ENCODE data around the gene USP34. TPM values are rescaled to one million over a fixed set of nuclear protein-coding genes. Genes with fewer than 3 reads are reported as not detected.
"Not testable (repeated sequence)": the region's sequence is repeated elsewhere in the genome, so short reads cannot be mapped to it uniquely, and the experiment has no call there.

USP34 gene
- total and polyA plus RNA-seq, 2 of the 8 experiments (the other 6 are each of a cell fraction or from before 2014, with no cell fraction given): 56.7 to 91.7 TPM

GRCh38 chr2:61396005-61396404 is 74.9 kb downstream of the USP34 start (continued):
- TF ChIP-seq ATF3 (IDR thresholded peaks at IDR 0.05; ENCODE audit: insufficient read depth, low read depth, low read length): no peak
- no peak for TF ChIP-seq CTBP2 (IDR thresholded peaks at IDR 0.05; ENCODE audit: borderline replicate concordance, insufficient read depth, insufficient read length, low read length)

GRCh38 chr2:61387588-61387987 is 83.3 kb downstream of the USP34 start:
- H3K4me1 ChIP-seq (replicated peaks in 1 of 4; ENCODE audit: control insufficient read depth in 3 of 4, insufficient read depth in 4 of 4, low read length in 3 of 4); H2BK15ac ChIP-seq (ENCODE audit: low read length); H4K8ac ChIP-seq (ENCODE audit: extremely low read depth, insufficient read depth, low read length); DNase-seq (ENCODE audit: low read depth in 1 of 2, low spot score in 2 of 2); H2AFZ ChIP-seq (ENCODE audit: low read length); H4K20me1 ChIP-seq (replicated peaks in 1 of 2; ENCODE audit: control insufficient read depth in 1 of 2, insufficient read depth in 2 of 2, low read length in 2 of 2); H4K91ac ChIP-seq (replicated peaks; ENCODE audit: insufficient read length, low read length); H3K56ac ChIP-seq (replicated peaks; ENCODE audit: insufficient read length, low read depth, low read length); H3K4me3 ChIP-seq (ENCODE audit: extremely low read depth in 1 of 4, insufficient read depth in 2 of 4, low read depth in 3 of 4, low read length in 4 of 4); H3K27ac ChIP-seq (ENCODE audit: low read depth, low read length); H3K4ac ChIP-seq (replicated peaks; ENCODE audit: insufficient read length, low read depth, low read length); H3K23ac ChIP-seq (ENCODE audit: insufficient read length); H3K18ac ChIP-seq (ENCODE audit: extremely low read depth, low read length); H2BK120ac ChIP-seq (replicated peaks; ENCODE audit: low read depth, low read length); H2AK5ac ChIP-seq (ENCODE audit: low read depth, low read length); H2BK12ac ChIP-seq (ENCODE audit: low read depth, low read length); H3K9me3 ChIP-seq (ENCODE audit: insufficient read depth in 2 of 2, low read depth in 1 of 2, low read length in 1 of 2); H2BK20ac ChIP-seq (ENCODE audit: low read length); H2BK5ac ChIP-seq (ENCODE audit: low read depth, low read length); H4K5ac ChIP-seq (ENCODE audit: insufficient read length, low read depth, low read length); H3K79me2 ChIP-seq (ENCODE audit: control insufficient read depth in 1 of 2, insufficient read depth in 2 of 2, low read length in 2 of 2); H3K4me2 ChIP-seq (ENCODE audit: insufficient read depth in 1 of 2, low read depth in 2 of 2, low read length in 2 of 2); H3K27me3 ChIP-seq (replicated peaks in 1 of 4; ENCODE audit: control insufficient read depth in 3 of 4, extremely low read depth in 1 of 4, insufficient read depth in 3 of 4, low read length in 3 of 4); H3K79me1 ChIP-seq (ENCODE audit: low read depth, low read length); H3K23me2 ChIP-seq (ENCODE audit: low read depth, low read length); H3K9ac ChIP-seq (replicated peaks in 1 of 4; ENCODE audit: extremely low read depth in 1 of 4, low read depth in 3 of 4, low read length in 3 of 4); FAIRE-seq; H3K14ac ChIP-seq (ENCODE audit: insufficient read length): not testable (repeated sequence)
- WGBS, 2 experiments (ENCODE audit: extremely low coverage in 1 of 2, insufficient coverage in 1 of 2, insufficient read length in 1 of 2, insufficient replicate concordance in 2 of 2, low coverage in 1 of 2, low lambda C conversion rate in 2 of 2, missing lambda C conversion rate in 1 of 2): 95% methylated on average over 7 of the region's 7 CpGs; no CpG with 5 or more reads in 1 of the 2 experiments
- ChIA-PET CTCF (ENCODE audit: partially characterized antibody) (interaction anchor here (0.9 kb wide), 1 partner anchor 13 kb away, joined by 4 read pairs; no protein-coding TSS in a partner anchor), POLR2A (ENCODE audit: partially characterized antibody) (interaction anchor here (1.1 kb wide), 1 partner anchor 13 kb away, joined by 3 read pairs; no protein-coding TSS in a partner anchor)
- H3K36me3 ChIP-seq (ENCODE audit: control insufficient read depth in 2 of 4, insufficient read depth in 4 of 4, low read length in 3 of 4): peaks cover 0 to 17% (median 0%) of the 10 kb centered on the region in 4 experiments; a peak in 3 of 8 replicates

All from H1 (cell line).